ENCODE results near the gene CPA4. TPM values are rescaled to one million over a fixed set of nuclear protein-coding genes. Genes with fewer than 3 reads are reported as not detected.

CPA4 gene
- total RNA-seq, 1 donor from 2014 or later = not detected

DNA sequence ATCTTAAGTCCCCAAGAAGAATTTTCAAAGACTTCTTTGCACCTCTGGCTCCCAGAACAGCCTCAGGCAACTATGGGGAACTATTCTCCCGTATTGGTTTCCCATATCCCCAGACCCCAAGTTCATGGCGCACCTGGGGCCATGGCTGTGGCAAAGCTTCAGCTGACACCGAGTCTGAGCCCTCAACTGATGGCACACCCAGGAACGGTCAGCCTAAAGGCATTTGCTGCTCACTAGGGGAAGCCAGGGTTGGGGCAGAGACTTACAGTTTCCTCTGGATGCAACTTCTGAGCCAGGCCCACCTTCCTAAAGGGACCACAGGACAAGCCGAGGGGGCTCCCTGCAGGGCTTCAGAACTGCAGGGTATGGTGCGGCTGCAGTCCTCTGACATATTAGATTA, 73.6 kb downstream of the CPA4 start:
- intact Hi-C loops (cut with DNase I) = no loop called here
- peak; percentile 23 for DNase-seq
- Histone ChIP-seq H3K27me3 (no peaks in the 10 kb centered on the region), H3K27ac (no peak overlapping the region), H3K4me3 (no peak overlapping the region), H3K9me3 (no peaks in the 10 kb centered on the region), H3K4me1 (peaks cover 20% of the 10 kb centered on the region), H3K36me3 (no peaks in the 10 kb centered on the region)
- ATAC-seq = no peak
- TF ChIP-seq, protein P1, sequence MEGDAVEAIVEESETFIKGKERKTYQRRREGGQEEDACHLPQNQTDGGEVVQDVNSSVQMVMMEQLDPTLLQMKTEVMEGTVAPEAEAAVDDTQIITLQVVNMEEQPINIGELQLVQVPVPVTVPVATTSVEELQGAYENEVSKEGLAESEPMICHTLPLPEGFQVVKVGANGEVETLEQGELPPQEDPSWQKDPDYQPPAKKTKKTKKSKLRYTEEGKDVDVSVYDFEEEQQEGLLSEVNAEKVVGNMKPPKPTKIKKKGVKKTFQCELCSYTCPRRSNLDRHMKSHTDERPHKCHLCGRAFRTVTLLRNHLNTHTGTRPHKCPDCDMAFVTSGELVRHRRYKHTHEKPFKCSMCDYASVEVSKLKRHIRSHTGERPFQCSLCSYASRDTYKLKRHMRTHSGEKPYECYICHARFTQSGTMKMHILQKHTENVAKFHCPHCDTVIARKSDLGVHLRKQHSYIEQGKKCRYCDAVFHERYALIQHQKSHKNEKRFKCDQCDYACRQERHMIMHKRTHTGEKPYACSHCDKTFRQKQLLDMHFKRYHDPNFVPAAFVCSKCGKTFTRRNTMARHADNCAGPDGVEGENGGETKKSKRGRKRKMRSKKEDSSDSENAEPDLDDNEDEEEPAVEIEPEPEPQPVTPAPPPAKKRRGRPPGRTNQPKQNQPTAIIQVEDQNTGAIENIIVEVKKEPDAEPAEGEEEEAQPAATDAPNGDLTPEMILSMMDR (IDR thresholded peaks at IDR 0.05) = no peak

DNA sequence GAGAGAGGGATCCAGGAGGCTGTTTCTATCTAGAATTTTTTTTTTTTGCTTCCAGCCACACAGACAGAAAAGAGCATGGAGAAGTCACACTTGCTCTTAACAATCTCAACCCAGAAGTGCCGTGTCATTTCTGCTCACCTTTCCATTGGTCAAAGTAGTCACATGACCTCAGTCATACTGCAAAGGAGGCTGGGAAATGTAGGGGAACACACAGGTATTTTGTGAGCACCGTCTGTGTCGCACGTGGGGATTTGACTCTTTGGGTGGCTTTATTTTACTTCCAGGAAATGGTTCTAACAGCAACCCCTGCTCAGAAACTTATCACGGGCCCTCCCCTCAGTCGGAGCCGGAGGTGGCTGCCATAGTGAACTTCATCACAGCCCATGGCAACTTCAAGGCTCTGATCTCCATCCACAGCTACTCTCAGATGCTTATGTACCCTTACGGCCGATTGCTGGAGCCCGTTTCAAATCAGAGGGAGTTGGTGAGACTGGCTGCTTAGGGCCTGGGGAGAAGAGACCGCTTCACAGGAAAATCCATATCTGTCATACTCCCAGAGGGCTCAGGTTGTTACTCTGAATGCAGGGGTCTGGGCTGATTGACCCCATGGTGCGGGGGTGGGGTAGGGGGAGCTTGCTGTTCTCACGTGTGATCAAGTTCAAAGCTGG, 74.3 kb downstream of the CPA4 start:
- ATAC-seq = no peak
- peak; percentile 33 for DNase-seq
- no peak overlapping the region for H3K27ac ChIP-seq
- TF ChIP-seq, protein P1 (IDR thresholded peaks at IDR 0.05) = no peak
- intact Hi-C loops (cut with DNase I) = no loop called here
- H3K4me3 ChIP-seq = no peak overlapping the region
- no peaks in the 10 kb centered on the region for H3K36me3 ChIP-seq
- H3K4me1 ChIP-seq = peaks cover 22% of the 10 kb centered on the region
- no peaks in the 10 kb centered on the region for H3K27me3 ChIP-seq
- H3K9me3 ChIP-seq = no peaks in the 10 kb centered on the region

DNA sequence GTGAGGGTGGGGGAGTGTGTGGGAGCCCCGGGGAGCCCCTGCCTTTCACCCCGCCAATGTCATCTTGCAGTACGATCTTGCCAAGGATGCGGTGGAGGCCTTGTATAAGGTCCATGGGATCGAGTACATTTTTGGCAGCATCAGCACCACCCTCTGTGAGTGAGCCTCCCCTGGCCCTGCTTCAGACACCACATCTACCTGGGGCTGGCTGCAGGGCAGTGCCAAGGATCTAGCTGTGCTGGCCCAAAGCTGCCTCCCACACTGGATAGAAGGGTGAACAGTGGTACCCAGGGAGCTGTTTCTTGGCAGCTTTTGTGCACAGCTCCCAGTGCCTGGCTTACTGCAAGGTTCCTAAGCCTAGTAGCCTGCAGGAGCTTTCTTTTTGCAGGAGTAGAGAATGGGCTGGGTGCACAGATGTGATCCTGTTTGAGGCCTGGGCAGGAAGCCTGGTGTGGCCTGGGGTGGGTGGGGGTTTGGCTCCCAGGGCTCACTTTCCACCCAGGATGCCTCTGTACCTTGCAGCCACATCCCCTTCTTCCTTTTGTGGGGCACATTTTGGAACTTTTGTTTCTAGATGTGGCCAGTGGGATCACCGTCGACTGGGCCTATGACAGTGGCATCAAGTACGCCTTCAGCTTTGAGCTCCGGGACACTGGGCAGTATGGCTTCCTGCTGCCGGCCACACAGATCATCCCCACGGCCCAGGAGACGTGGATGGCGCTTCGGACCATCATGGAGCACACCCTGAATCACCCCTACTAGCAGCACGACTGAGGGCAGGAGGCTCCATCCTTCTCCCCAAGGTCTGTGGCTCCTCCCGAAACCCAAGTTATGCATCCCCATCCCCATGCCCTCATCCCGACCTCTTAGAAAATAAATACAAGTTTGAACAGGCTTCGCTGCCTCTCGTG, 75.1 kb downstream of the CPA4 start:
- H3K9me3 ChIP-seq = no peaks in the 10 kb centered on the region
- no peaks in the 10 kb centered on the region for H3K27me3 ChIP-seq
- intact Hi-C loops (cut with DNase I) = no loop called here
- peak overlapping the region; percentile 51 for H3K27ac ChIP-seq
- no peak for DNase-seq
- no peak for ATAC-seq
- no peak overlapping the region for H3K4me3 ChIP-seq
- TF ChIP-seq, protein P1 (IDR thresholded peaks at IDR 0.05) = no peak
- H3K4me1 ChIP-seq = peaks cover 31% of the 10 kb centered on the region
- no peaks in the 10 kb centered on the region for H3K36me3 ChIP-seq

DNA sequence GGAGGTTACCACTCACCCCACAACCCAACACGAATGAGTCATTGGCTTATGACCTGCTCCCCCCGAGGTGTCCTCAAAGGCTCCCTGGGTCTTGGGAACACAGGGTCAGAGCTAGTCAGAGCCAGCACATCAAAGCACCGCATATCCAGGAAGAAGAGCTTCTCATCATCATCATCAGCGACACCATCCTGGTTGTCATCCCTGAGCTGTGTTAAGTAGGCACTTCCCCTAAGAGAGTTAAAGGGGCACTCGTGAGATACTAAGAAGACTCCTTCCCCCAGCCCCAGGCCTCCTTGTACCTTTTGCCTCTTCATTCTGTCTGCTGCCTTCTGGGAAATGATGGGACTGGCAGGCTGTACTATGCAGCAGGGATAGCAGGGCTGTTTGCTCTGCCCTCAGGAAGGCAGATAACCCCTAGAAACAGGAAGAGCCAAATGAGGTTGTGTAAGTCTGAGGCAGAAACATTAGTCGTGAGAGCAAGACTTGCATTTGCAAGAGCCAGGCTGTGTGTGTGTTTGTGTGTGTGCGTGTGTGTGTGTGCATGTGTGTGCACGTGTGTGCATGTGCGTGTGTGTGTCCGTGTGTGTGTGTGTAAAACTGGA, 76.2 kb downstream of the CPA4 start:
- intact Hi-C loops (cut with DNase I) = no loop called here
- H3K9me3 ChIP-seq = no peaks in the 10 kb centered on the region
- peak overlapping the region; percentile 84 for H3K27ac ChIP-seq
- ATAC-seq (peak; percentile 54), DNase-seq (no peak)
- H3K4me1 ChIP-seq = peaks cover 37% of the 10 kb centered on the region
- TF ChIP-seq, protein P1 (IDR thresholded peaks at IDR 0.05) = no peak
- no peak overlapping the region for H3K4me3 ChIP-seq
- no peaks in the 10 kb centered on the region for H3K27me3 ChIP-seq
- no peaks in the 10 kb centered on the region for H3K36me3 ChIP-seq

DNA sequence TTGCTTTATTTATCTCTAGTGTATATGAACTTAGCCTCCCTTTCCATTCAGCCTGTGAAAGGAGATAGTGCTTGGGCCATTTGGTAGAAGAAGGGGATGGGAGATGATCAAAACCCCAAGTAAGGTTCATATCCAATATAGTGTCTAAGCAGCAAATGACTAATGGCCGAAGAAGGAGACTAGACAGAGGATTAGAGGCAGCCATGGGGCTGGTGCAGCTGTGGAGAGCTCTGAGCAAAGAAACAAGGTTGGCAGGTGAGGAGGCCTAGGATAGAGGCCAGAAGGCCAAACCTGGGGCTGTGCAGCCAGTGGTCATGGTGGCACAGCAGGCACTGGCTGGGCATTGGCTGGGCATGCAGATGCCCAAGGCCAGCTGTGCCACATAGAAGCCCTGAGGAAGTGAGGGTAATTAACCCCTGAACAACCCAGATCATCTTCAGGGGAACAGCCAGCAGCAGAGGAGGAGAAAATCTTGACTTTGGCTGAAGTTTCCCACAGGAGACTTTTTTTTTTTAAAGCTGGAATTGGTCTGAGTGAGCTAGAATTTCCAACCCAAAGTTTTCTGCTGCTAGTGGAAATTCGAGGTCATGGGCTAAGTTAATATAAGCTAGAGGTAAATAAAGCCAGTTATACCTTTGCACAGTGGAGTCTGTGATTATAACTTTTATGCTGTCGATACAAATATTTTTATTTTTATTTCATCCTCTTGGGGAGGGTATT, 77.0 kb downstream of the CPA4 start:
- intact Hi-C loops (cut with DNase I) = no loop called here
- H3K27me3 ChIP-seq = no peaks in the 10 kb centered on the region
- DNase-seq = no peak
- H3K4me3 ChIP-seq = no peak overlapping the region
- H3K4me1 ChIP-seq = peaks cover 41% of the 10 kb centered on the region
- no peak for ATAC-seq
- H3K9me3 ChIP-seq = no peaks in the 10 kb centered on the region
- TF ChIP-seq, protein P1 (IDR thresholded peaks at IDR 0.05) = no peak
- H3K36me3 ChIP-seq = no peaks in the 10 kb centered on the region
- H3K27ac ChIP-seq = peak overlapping the region; percentile 84
